RCC 7860 (cell line): ENCODE measurements around the gene KRT86.
"Not testable (repeated sequence)": the region's sequence is repeated elsewhere in the genome, so short reads cannot be mapped to it uniquely, and the experiment has no call there.

Experiments used
- DNase-seq: peaks from one replicate; pipeline ENCODE4 v3.0.0-alpha.2; 2015; ENCODE audit warnings: low spot score
- FAIRE-seq: peaks from 2 replicates; lab custom pipeline; 2012; peaks lifted over from hg19 to GRCh38; lab: Jason Lieb, UNC

KRT86 gene

GRCh38 chr12:52331039-52331438 is 56.6 kb downstream of the KRT86 start:
- DNase-seq, result no peak
- FAIRE-seq, result no peak

GRCh38 chr12:52331833-52332232 is 57.4 kb downstream of the KRT86 start:
- DNase-seq (no peak), FAIRE-seq (no peak)

- FAIRE-seq, result no peak
These were observed 57.9 kb downstream of the KRT86 start for GRCh38 chr12:52332381-52332780.

GRCh38 chr12:52333321-52333720 is 58.9 kb downstream of the KRT86 start:
- DNase-seq, result no peak
- FAIRE-seq, result no peak

More at GRCh38 chr12:52332381-52332780, 57.9 kb downstream of the KRT86 start:
- no peak for DNase-seq

- FAIRE-seq, result no peak
These were observed 59.7 kb downstream of the KRT86 start for GRCh38 chr12:52334185-52334584.

GRCh38 chr12:52335598-52336262 is 61.3 kb downstream of the KRT86 start:
- DNase-seq (no peak), FAIRE-seq (no peak)

More at GRCh38 chr12:52334185-52334584, 59.7 kb downstream of the KRT86 start:
- DNase-seq, result no peak

GRCh38 chr12:52336641-52337040 is 62.2 kb downstream of the KRT86 start:
- DNase-seq (no peak), FAIRE-seq (no peak)

- DNase-seq (no peak), FAIRE-seq (peak; percentile 35)
These were observed 62.6 kb downstream of the KRT86 start for GRCh38 chr12:52337054-52337453.

GRCh38 chr12:52338241-52338960 is 64.0 kb downstream of the KRT86 start:
- DNase-seq (no peak), FAIRE-seq (no peak)

- FAIRE-seq, result no peak
These were observed 66.7 kb downstream of the KRT86 start for GRCh38 chr12:52341066-52341580.

GRCh38 chr12:52342781-52343490 is 68.5 kb downstream of the KRT86 start:
- FAIRE-seq (no peak), DNase-seq (no peak)

More at GRCh38 chr12:52341066-52341580, 66.7 kb downstream of the KRT86 start:
- DNase-seq, result no peak

GRCh38 chr12:52343550-52343949 is 69.1 kb downstream of the KRT86 start:
- DNase-seq (no peak), FAIRE-seq (no peak)

- DNase-seq (no peak), FAIRE-seq (no peak)
These were observed 69.7 kb downstream of the KRT86 start for GRCh38 chr12:52344111-52344510.

- not testable (repeated sequence) for FAIRE-seq
These were observed 70.6 kb downstream of the KRT86 start for GRCh38 chr12:52345041-52345440.

GRCh38 chr12:52346593-52346992 is 72.1 kb downstream of the KRT86 start:
- FAIRE-seq (no peak), DNase-seq (no peak)

More at GRCh38 chr12:52345041-52345440, 70.6 kb downstream of the KRT86 start:
- DNase-seq, result not testable (repeated sequence)

- no peak for FAIRE-seq
- no peak for DNase-seq
These were observed 72.6 kb downstream of the KRT86 start for GRCh38 chr12:52347016-52347415.

GRCh38 chr12:52347551-52348510 is 73.4 kb downstream of the KRT86 start:
- DNase-seq (no peak), FAIRE-seq (no peak)

- FAIRE-seq (no peak), DNase-seq (peak; percentile 39)
These were observed 74.8 kb downstream of the KRT86 start for GRCh38 chr12:52349196-52349595.

GRCh38 chr12:52350021-52350620 is 75.7 kb downstream of the KRT86 start:
- FAIRE-seq (no peak), DNase-seq (no peak)

GRCh38 chr12:52350786-52351185 is 76.3 kb downstream of the KRT86 start:
- no peak for DNase-seq
- FAIRE-seq, result no peak
